ENCODE measurements around the gene LPCAT3.
A peak's percentile ranks its signal among the peaks of the same experiment; 100 is the strongest.

Gene LPCAT3

GRCh38 chr12:6950811-6951540, 67.3 kb downstream of the LPCAT3 start, which contains the start of gene PTPN6:
Gene PTPN6 (plus strand): TSS chr12:6951356. CDS start chr12:6951513, 157 bp downstream.
- no peak for DNase-seq

DNA sequence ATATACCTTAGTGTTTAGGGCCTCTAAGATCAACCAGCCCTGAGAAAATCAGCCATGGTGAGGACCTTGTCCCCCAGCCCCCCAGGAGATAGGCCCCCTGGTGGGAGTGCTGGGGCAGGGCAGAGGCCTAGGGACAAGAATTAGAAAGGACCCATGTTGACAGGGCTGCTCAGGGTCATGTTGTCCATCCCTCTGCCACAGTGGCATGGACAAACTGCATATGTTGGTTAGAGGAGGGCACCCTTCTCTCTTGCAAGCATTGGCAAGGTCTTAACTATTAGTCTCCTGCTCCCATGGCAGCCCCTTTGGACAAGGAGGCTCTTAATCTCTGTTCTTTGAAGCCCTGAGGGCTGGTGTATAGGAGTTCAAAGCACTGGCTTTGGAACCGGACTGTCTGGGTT, 67.9 kb downstream of the LPCAT3 start:
- no peak for DNase-seq

DNA sequence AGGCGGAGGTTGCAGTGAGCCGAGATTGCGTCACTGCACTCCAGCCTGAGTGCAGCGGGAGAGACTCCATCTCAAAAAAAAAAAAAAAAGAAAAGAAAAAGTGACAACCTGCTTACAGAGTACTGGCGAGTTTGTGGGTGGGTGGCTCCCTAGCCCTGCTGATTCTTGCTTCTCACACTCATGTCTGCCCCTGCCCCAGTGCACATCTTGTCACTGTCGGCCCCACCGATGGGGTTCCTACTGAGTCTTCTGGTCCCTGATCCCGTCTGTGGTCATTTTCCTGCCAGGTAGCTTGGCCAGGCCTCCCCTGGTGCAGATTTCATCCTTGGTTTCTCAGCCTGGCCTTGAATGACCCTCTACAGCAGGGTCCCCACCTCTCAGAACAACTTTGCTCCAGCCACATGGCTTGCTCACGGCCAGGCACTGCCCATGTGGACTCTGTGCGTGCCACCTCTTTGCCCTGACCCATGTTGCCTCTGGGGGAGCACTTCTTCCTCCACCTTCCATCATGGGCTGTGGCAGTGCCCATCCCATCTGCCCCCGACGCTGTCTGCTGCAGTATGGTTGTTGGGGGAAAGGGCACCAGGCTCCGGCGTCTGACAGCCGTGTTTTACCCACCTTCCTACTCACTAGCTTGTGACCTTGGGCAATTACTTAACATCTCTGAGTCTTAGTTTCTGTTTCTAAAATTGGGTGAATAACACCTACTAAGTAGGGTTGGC, 69.2 kb downstream of the LPCAT3 start:
- no peak for DNase-seq

- no peak for DNase-seq
Observed at GRCh38 chr12:6947615-6948014, 70.7 kb downstream of the LPCAT3 start.

- no peak for DNase-seq
Observed at GRCh38 chr12:6946920-6947374, 71.3 kb downstream of the LPCAT3 start.

DNA sequence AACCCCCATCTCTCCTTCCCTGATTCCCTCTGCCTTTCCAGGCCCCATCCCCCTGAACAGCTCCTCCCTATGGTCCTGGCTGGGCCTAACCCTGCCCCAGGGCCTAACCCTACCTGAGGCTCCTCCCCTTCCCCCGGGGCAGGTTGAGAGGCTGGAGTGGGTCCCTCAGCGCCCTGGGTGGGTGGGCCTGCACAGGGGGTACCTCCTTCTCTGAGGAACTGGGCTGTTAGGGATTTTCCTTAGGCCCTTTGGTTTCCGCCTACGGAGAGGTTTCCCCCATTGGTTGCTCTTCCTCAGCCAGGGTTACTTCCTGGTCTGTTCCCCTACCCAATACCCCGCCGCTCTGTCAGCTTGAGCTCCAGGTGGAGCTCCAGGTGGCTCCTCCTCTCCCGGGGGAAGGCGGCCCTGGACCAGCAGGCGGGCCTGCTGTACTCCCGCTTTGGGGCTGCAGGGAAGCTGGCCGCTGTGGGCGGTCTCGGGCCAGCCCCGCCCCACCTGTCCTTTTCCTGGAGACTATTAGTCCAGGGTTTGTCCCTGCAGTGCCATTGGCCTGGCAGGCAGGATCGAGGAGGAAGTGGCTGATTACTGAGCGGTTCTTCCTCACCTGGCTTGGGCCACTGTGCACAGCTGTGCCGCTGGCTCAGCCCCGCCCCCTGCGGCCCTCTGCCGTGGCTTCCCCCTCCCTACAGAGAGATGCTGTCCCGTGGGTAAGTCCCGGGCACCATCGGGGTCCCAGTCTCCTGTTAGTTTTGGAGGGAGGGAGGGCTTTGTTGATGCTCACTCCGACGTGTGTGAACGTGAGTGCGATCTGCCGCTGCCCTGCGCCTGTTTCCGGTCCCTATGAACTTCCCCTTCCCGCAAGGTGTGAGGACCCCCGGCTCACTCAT, 72.0 kb downstream of the LPCAT3 start:
- peak; percentile 99 for DNase-seq

GRCh38 chr12:6945613-6946012, 72.7 kb downstream of the LPCAT3 start:
- DNase-seq: no peak

DNA sequence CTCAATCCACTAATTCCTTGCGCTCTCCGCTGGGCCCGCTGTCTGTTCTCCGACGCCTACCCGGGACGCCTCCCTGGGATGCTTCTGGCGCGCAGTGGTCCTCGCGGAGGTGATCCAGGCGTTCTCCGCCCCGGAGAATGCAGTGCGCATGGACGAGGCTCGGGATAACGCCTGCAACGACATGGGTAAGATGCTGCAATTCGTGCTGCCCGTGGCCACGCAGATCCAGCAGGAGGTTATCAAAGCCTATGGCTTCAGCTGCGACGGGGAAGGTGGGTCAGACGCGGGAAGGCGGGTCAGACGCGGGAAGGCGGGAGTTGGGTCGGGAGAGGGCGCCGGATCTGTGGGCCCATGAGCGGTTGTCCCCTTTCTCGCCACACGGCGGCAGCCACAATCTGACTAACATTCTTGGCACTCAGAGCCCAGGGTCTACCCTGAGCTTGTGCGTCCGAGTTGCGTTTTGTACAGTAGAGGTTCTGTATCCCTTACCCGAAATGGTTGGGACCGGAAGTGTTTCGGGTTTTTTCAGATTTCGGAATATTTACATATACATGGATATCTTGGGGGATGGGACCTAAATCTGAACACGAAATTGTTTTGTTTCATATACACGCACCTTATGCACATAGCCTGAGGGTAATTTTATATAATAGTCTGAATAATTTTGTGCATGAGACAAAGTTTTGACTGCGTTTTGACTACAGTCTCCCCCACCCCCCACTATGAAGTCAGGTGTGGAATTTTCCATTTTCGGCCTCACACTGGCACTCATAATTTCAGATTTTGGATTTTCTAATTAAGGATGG, 73.7 kb downstream of the LPCAT3 start:
- DNase-seq: peak; percentile 95

GRCh38 chr12:6943722-6944380, 74.4 kb downstream of the LPCAT3 start, which contains the start of the genes C12orf57 and RNU7-1:
Gene C12orf57 (plus strand): TSS chr12:6944022. CDS start chr12:6944122, 100 bp downstream.
Gene RNU7-1 (plus strand): TSS chr12:6943816.
- peak; percentile 86 for DNase-seq

GRCh38 chr12:6943389-6943721, 74.9 kb downstream of the LPCAT3 start:
- DNase-seq: peak; percentile 90

- DNase-seq: no peak
Observed at GRCh38 chr12:6942331-6942665, 76.0 kb downstream of the LPCAT3 start.

DNA sequence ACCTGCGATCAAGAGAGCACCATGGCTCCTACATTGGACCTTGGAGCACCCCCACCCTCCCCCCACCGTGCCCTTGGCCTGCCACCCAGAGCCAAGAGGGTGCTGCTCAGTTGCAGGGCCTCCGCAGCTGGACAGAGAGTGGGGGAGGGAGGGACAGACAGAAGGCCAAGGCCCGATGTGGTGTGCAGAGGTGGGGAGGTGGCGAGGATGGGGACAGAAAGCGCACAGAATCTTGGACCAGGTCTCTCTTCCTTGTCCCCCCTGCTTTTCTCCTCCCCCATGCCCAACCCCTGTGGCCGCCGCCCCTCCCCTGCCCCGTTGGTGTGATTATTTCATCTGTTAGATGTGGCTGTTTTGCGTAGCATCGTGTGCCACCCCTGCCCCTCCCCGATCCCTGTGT, 76.5 kb downstream of the LPCAT3 start:
- no peak for DNase-seq

DNA sequence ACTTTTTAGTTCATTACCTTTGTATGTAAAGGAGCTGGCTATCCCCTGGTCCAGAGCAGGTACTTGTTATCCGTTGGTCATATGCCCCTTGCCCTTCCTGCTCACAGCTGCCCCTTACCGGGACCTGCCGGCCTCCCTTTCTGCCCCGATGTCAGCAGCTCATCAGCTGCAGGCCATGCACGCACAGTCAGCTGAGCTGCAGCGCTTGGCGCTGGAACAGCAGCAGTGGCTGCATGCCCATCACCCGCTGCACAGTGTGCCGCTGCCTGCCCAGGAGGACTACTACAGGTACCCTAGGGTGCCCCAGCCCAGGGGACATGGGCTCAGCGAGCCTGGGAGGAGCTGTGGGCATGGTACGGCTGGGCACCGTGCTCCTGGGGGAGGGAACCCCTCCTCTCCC, 77.0 kb downstream of the LPCAT3 start:
- no peak for DNase-seq

DNA sequence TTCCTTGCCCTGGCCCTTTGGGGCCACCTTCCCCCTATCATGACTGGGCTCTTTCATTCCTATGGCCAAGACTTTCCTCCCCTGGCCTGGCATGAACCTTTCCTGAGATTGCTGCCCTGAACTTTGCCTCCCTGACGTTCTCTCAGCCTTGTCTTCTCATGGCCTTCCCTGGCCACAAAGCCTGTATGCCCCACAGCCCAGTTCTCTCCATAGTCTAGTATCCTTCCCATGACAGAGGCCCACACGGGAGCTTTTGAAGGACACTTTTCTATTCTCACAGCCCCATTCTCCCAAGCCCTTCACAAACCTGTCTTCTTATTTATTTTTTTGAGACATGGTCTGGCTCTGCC, 79.1 kb downstream of the LPCAT3 start:
- no peak for DNase-seq

- no peak for DNase-seq
Observed at GRCh38 chr12:6938353-6939190, 79.7 kb downstream of the LPCAT3 start.

DNA sequence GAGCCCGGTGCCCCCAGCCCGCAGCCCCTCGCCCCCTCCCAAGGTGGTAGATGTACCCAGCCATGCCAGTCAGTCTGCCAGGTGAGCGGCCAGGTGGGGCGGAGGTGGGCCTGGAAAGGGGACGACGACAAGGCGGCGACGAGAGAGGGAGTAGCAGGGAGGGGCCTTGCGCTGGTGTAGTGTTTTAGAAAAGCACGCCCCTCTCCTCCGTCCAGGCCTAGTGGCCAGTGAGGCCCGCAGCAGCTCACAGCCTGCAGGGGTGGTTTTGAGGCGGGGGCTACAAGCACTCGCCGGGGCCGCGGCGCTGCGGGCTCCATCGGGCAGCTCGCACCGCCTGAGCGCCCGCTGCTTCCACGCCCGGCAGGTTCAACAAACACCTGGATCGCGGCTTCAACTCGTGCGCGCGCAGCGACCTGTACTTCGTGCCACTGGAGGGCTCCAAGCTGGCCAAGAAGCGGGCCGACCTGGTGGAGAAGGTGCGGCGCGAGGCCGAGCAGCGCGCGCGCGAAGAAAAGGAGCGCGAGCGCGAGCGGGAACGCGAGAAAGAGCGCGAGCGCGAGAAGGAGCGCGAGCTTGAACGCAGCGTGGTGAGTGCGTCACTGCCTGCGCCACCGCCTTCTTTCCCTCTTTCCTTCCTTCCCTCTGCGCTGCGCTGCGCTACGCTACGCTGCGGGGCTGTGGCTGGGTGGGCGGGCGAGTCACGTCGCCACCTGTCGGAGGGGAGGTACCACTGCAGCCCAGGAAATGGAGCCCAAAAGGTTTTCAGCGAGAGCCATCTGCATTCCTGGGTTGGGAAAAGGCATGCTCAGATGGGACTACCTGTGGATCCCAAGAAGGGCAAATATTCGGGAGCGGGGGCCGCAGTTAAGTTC, 80.6 kb downstream of the LPCAT3 start:
- DNase-seq: peak; percentile 98

- DNase-seq: no peak
Observed at GRCh38 chr12:6936636-6937480, 81.4 kb downstream of the LPCAT3 start.

- no peak for DNase-seq
Observed at GRCh38 chr12:6936194-6936635, 82.1 kb downstream of the LPCAT3 start.
